Measurements from ENCODE around the gene ANKMY1.

DNA sequence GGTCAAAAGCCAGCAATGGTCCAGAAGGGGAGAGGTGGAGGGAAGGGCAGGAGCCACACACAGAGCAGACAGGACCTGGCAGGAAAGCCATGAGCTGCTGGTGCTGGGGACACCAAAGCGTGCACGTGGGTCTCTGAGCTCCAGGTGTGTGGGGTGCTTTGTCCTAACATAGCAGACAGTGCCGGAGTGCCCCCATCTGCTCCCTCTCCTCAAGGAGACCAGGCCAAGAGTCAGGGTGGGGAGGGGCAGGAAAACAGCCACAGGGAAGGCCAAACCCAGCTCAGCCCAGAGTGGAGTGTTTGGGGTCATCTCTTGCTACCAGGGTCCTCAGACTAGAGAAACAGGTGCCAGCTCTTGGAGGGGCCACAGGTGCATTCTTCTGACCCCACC is 126.5 kb downstream of the ANKMY1 start:
- TF ChIP-seq, protein P1, sequence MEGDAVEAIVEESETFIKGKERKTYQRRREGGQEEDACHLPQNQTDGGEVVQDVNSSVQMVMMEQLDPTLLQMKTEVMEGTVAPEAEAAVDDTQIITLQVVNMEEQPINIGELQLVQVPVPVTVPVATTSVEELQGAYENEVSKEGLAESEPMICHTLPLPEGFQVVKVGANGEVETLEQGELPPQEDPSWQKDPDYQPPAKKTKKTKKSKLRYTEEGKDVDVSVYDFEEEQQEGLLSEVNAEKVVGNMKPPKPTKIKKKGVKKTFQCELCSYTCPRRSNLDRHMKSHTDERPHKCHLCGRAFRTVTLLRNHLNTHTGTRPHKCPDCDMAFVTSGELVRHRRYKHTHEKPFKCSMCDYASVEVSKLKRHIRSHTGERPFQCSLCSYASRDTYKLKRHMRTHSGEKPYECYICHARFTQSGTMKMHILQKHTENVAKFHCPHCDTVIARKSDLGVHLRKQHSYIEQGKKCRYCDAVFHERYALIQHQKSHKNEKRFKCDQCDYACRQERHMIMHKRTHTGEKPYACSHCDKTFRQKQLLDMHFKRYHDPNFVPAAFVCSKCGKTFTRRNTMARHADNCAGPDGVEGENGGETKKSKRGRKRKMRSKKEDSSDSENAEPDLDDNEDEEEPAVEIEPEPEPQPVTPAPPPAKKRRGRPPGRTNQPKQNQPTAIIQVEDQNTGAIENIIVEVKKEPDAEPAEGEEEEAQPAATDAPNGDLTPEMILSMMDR (IDR thresholded peaks at IDR 0.05): no peak
- TF ChIP-seq POLR2A (IDR thresholded peaks at IDR 0.05): no peak
